RCC 7860 (cell line): Measurements from ENCODE around the gene TEX29.

Source experiments
- DNase-seq: peaks from one replicate; pipeline ENCODE4 v3.0.0-alpha.2; 2015; ENCODE audit warnings: low spot score
- FAIRE-seq: peaks from 2 replicates; lab custom pipeline; 2012; peaks lifted over from hg19 to GRCh38; lab: Jason Lieb, UNC

The TEX29 gene

GRCh38 chr13:111367340-111367739 lies 46.9 kb downstream of the TEX29 start:
- DNase-seq: no peak
- no peak for FAIRE-seq

GRCh38 chr13:111368091-111368490 lies 47.6 kb downstream of the TEX29 start:
- DNase-seq (no peak), FAIRE-seq (no peak)

DNA sequence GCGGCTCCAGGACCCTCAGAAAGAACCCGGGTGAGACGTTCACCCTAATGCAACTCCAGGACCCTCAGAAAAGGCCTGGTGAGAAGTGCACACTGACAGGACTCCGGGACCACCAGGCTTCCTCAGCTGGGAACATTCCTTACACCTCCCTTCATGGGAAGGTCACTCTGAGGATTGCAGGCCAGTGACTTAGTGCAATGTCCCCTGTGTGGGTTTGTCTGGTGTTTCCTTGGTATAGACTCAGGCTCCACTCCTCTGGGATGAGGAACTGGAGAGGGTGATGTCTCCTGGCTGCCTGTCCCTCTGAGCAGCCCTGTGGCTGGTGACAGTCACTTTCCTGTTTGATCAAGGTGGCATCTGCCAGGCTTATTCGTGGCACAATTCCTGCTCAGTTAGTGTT lies 49.7 kb downstream of the TEX29 start:
- FAIRE-seq (no peak), DNase-seq (no peak)

DNA sequence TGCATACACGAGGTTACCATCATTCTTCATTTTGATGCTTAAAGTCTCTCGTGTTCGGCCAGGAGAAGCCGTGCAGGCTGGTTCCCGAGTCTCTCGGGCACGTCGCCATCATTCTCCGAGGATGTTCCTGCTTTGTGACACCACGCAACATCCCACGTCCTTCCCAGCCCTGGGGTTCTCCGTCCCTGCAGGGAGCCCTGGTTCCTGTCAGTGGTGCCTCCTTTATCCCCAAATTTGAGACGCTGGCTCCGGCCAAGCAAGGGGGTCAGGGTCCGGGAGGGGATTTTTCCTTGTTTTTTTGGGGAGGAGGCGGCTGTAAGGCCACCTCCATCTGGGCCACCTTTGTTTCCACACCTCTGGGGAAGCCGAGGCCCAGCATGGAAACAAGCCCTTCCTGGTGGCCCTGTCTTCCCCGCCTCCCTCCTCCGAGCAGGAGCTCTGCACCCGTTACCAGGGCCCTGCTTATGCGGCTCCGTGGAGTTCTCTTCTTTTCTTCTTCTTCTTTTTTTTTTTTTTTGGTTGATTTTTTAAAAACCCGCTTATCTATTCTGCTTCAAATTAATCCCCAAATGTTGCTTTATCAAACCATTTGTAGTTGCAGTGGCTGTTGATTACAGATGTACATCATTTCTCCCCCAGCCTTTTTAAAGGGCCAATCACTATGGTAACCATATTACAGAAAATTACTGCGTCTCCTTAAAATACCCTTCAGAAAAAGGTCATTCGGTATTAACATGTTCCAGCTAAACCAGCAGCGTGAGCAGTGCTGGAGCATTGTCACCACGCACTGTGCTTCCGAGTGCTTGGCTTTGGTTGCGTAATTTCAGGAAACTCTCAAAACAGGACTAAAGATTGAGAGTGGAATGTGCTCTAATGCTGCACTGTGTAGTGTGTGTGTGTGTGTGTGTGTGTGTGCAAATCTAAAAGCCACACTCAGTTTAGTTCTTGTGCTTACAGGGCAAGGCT lies 50.4 kb downstream of the TEX29 start:
- no peak for FAIRE-seq
- DNase-seq: no peak

- no peak for FAIRE-seq
- DNase-seq: no peak
Measured at GRCh38 chr13:111371720-111372119, 51.3 kb downstream of the TEX29 start.

- FAIRE-seq (no peak), DNase-seq (no peak)
Measured at GRCh38 chr13:111372651-111373425, 52.4 kb downstream of the TEX29 start.

DNA sequence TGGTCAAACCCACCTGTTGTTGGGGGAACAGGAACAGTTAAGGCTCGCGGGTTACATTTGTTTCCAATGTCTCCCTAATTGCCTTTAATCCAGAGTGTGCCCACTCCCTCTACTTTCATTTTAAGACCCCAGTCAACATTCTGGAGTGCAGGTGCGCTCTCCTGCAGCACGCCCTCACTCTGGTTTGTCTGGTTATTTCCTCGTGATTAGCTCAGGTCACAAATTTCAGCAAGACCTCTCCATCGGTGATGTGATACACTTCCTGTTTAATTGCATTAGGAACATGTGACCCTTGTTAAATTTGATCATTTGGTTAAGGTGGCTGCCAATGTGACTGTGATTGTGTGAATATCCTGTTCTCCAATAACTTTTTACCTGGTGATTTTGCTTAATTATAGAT lies 53.0 kb downstream of the TEX29 start:
- FAIRE-seq: no peak
- no peak for DNase-seq

GRCh38 chr13:111380431-111380830 lies 60.0 kb downstream of the TEX29 start:
- no peak for FAIRE-seq

GRCh38 chr13:111382411-111382810 lies 62.0 kb downstream of the TEX29 start:
- FAIRE-seq (no peak), DNase-seq (no peak)

More at GRCh38 chr13:111380431-111380830, 60.0 kb downstream of the TEX29 start:
- DNase-seq: no peak

DNA sequence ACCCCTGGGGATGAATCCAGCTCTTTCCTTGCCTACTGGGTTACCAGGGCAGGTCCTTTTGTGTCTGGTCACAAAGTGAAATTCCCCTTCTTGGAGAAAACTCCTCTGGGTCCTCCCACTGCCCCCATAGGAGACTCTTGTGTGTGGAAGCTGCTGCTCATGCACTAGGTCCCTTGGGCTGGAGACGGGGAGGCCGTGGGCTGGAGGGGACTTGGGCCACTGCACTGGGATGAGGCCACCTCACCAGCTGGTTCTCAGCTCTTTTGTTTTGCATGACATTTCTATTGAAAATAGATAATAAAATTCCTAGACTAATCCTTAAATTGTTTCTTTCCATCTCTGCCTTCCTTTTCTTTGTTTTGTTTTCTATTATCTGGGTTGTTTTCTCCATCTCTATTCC lies 62.4 kb downstream of the TEX29 start:
- FAIRE-seq (no peak), DNase-seq (no peak)

- no peak for FAIRE-seq
- DNase-seq: no peak
Measured at GRCh38 chr13:111383591-111384440, 63.4 kb downstream of the TEX29 start.

GRCh38 chr13:111384441-111385182 lies 64.2 kb downstream of the TEX29 start:
- DNase-seq (no peak), FAIRE-seq (no peak)

- FAIRE-seq (no peak), DNase-seq (no peak)
Measured at GRCh38 chr13:111385183-111385857, 64.9 kb downstream of the TEX29 start.

DNA sequence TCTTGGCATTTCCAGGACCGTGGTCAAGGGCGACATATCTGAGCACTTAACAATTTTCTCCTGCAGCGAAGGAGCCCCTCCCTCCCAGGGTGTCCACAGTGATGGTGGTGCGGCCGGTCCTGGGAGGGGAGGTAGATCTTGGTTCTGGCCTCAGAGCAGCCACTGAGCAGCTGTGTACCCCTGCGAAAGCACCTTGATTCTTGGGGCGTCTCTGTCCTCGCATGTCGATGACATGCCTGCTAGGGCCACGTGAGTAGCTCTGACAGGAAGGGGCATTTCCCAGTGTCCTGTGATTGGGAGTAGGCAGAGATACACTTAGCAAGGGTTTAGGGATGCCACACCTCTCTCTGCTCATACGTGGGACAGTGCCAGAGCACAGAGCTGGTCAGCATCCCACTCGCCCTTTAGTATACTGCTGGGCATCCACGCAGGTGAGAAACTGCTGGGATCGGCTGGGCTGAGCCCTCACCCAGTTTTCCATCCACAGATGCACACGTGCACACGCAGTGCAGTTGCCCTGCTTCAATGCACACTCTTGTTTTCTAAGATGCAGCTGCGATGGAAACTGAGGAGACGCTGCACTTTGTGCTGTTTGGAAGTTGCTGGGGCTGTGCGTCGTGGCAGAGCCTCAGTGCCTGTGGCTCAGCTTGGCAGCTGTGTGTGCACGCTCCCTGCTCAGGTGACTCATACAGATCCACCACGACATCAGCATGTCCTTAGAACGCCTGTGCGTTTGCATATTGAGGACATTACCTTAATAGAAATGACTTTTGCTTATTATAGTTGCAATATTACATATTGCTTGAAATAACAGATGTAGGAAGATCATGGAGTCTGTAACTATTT lies 66.8 kb downstream of the TEX29 start:
- DNase-seq (no peak), FAIRE-seq (no peak)

DNA sequence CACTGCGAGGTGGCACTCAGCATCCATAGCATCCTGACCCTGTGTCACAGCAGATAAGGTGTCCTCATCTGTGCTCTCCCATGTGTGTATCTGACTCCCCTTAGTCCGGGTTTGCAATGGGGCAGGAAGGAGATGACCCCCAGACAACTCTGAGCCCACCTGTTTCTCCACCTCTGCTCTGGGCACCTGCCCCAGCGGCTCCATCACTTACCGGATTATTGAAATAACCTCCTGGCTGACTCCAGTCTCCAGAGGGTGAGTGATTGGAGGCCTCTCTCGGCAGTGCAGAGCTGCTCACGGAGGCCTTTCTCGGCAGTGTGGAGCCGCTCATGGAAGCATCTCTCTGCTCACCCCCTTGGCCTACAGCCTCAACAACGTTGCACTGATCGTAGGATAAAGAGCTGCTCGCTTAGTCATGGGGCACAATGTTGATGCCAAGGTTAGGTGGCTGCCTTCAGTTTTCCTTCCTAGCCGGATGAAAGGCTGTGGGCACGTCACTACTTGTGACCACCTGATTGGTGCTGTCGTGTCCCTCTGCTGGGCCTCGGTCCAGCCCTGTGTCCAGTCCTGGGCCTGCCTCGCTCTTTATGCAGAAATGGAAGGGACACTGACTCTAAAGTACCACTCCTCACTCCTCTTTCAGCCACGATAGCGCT lies 67.6 kb downstream of the TEX29 start:
- DNase-seq (no peak), FAIRE-seq (no peak)

DNA sequence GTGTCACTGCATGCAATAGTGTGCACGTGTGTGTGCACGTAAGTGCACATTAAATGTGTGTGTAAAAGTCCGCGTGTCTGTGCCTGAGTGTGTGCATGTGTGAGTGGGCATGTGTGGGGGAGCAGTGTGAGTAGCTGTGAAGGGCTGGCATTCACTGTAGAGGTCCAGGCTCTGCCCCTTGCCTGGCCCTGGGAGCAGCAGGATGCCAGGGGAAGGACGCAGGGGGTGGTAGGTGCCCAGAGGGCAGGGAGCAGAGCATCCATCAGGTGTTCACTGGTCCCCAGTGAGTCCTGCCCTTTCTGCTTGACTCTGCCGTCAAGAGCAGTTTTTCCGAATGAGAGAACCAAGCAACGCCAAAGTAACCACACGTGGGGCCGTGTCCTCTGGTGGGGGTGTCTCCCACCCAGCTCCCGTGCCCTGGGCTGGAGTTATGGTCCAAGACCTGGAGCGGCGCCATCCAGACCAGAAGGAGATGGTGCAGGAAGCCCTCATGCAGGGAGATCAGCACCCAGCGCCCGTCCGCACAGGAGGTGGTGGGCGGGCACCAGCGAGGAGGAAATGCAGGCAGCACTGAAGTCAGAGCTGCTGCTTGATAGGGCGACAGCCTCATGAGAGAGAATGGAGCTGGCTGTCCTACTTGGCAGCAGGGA lies 68.5 kb downstream of the TEX29 start:
- DNase-seq: no peak

GRCh38 chr13:111389621-111390521 lies 69.4 kb downstream of the TEX29 start:
- no peak for DNase-seq
- FAIRE-seq: no peak

More for the DNA sequence above, 68.5 kb downstream of the TEX29 start:
- FAIRE-seq: no peak
